GM11168 (cell line): ENCODE data around the gene ZNF217.
"Not testable (repeated sequence)": the region's sequence is repeated elsewhere in the genome, so short reads cannot be mapped to it uniquely, and the experiment has no call there.

Source experiments
- in situ Hi-C: fragments of 300-500 bp; cut with MboI; formaldehyde crosslinking; loops from one replicate; pipeline ENCODE4 v1.12.0; 2022; ENCODE audit warnings: low sequenced_read_pairs; ENCODE audit not compliant: unreplicated experiment

Gene ZNF217

GRCh38 chr20:53593466-53594007 is at the start of gene ZNF217:
Gene ZNF217 (minus strand): TSS chr20:53593839. CDS start chr20:53582826, 11,013 bp downstream.
- in situ Hi-C loops = not testable (repeated sequence)

GRCh38 chr20:53643031-53643832 is 49.6 kb upstream of the ZNF217 start:
- in situ Hi-C loops = no loop called here

- in situ Hi-C loops = no loop called here
Measured at GRCh38 chr20:53642196-53643030, 48.8 kb upstream of the ZNF217 start.

- in situ Hi-C loops = no loop called here
Measured at GRCh38 chr20:53639647-53640440, 46.2 kb upstream of the ZNF217 start.

GRCh38 chr20:53639128-53639527 is 45.5 kb upstream of the ZNF217 start:
- in situ Hi-C loops = no loop called here

- in situ Hi-C loops = not testable (repeated sequence)
Measured at GRCh38 chr20:53637310-53637709, 43.7 kb upstream of the ZNF217 start.

- in situ Hi-C loops = no loop called here
Measured at GRCh38 chr20:53636540-53637097, 43.0 kb upstream of the ZNF217 start.

- in situ Hi-C loops = no loop called here
Measured at GRCh38 chr20:53635221-53635620, 41.6 kb upstream of the ZNF217 start.

GRCh38 chr20:53631909-53632662 is 38.4 kb upstream of the ZNF217 start:
- in situ Hi-C loops = no loop called here

- in situ Hi-C loops = no loop called here
Measured at GRCh38 chr20:53629436-53629835, 35.8 kb upstream of the ZNF217 start.

- in situ Hi-C loops = not testable (repeated sequence)
Measured at GRCh38 chr20:53628758-53629157, 35.1 kb upstream of the ZNF217 start.

GRCh38 chr20:53628076-53628475 is 34.4 kb upstream of the ZNF217 start:
- in situ Hi-C loops = no loop called here

GRCh38 chr20:53627001-53627400 is 33.4 kb upstream of the ZNF217 start:
- in situ Hi-C loops = not testable (repeated sequence)

GRCh38 chr20:53626584-53626983 is 32.9 kb upstream of the ZNF217 start:
- in situ Hi-C loops = no loop called here

GRCh38 chr20:53625311-53626129 is 31.9 kb upstream of the ZNF217 start:
- in situ Hi-C loops = no loop called here

- in situ Hi-C loops = not testable (repeated sequence)
Measured at GRCh38 chr20:53624927-53625250, 31.2 kb upstream of the ZNF217 start.

- in situ Hi-C loops = no loop called here
Measured at GRCh38 chr20:53623454-53624211, 30.0 kb upstream of the ZNF217 start.

GRCh38 chr20:53623134-53623453 is 29.5 kb upstream of the ZNF217 start:
- in situ Hi-C loops = no loop called here
